ENCODE data around the gene IGFBPL1. TPM values are rescaled to one million over a fixed set of nuclear protein-coding genes. Genes with fewer than 3 reads are reported as not detected.

The IGFBPL1 gene
- total and polyA plus RNA-seq, 10 of the 15 experiments (the other 5 are each of a cell fraction or from before 2014, with no cell fraction given), result 0.25 TPM; not detected in 9

- no peak overlapping the region for H3K27ac ChIP-seq (ENCODE audit: control insufficient read depth, insufficient read depth)
- no peak overlapping the region for H2AFZ ChIP-seq (ENCODE audit: control insufficient read depth, low read depth, low read length)
- H3K36me3 ChIP-seq (ENCODE audit: control insufficient read depth in 2 of 2, insufficient read depth in 2 of 2, low read length in 1 of 2), result no peaks in the 10 kb centered on the region
- intact Hi-C loops (cut with micrococcal nuclease; ENCODE audit: unreplicated experiment), result no loop called here
- in situ Hi-C loops (cut with MboI), result loop anchor here (10.0 kb wide), 1 partner anchor 331 kb away; no protein-coding TSS in a partner anchor
- no TSS peak for BruUV-seq (replicated peaks)
- RAD21 ChIA-PET (ENCODE audit: unreplicated experiment), result interaction anchor here (1.7 kb wide), 1 partner anchor 59 kb away, joined by 8 read pairs; no protein-coding TSS in a partner anchor
- DNase-seq (ENCODE audit: low read depth, low spot score) (no peak), FAIRE-seq (no peak), ATAC-seq (peak; percentile 79)
- H4K20me1 ChIP-seq (ENCODE audit: control insufficient read depth, insufficient read depth), result no peaks in the 10 kb centered on the region
- CTCF ChIA-PET, result interaction anchor here (0.9 to 2.1 kb wide), 8 partner anchors 10 to 58 kb away, joined by 3 to 14 read pairs (median 6); no protein-coding TSS in a partner anchor
- H3K79me2 ChIP-seq (ENCODE audit: control insufficient read depth, insufficient read depth, low read length), result no peaks in the 10 kb centered on the region
- H3K4me2 ChIP-seq (ENCODE audit: control insufficient read depth, insufficient read depth), result no peak overlapping the region
- H3K4me1 ChIP-seq (ENCODE audit: control insufficient read depth, insufficient read depth, low read length), result no peaks in the 10 kb centered on the region
- WGBS (ENCODE audit: insufficient coverage, insufficient replicate concordance, low lambda C conversion rate, missing lambda C conversion rate), result 8% methylated on average over 3 of the region's 3 CpGs
- no peak overlapping the region for H3K4me3 ChIP-seq
- SMC1A ChIA-PET (ENCODE audit: uncharacterized antibody, unreplicated experiment), result interaction anchor here (1.3 to 1.6 kb wide), 2 partner anchors 10 to 174 kb away, joined by 4 read pairs; no protein-coding TSS in a partner anchor
- no peak overlapping the region for H3K9ac ChIP-seq (ENCODE audit: control insufficient read depth, insufficient read depth, low read length)
- no peaks in the 10 kb centered on the region for H3K9me3 ChIP-seq (replicated peaks; ENCODE audit: control insufficient read depth, insufficient read depth, low read length)
- no peaks in the 10 kb centered on the region; a peak in 4 of 4 replicates for H3K27me3 ChIP-seq (replicated peaks in 1 of 2; ENCODE audit: control insufficient read depth in 2 of 2, insufficient read depth in 2 of 2, low read length in 1 of 2)
- POLR2A ChIA-PET, result no interaction called here
- TF ChIP-seq PAX5 (IDR thresholded peaks at IDR 0.05; ENCODE audit: borderline replicate concordance, low read depth, low read length) (no peak), SMC3 (IDR thresholded peaks at IDR 0.05; ENCODE audit: borderline replicate concordance, low read length) (no peak), SKIL (IDR thresholded peaks at IDR 0.05; ENCODE audit: low read depth, poor library complexity, severe bottlenecking) (no peak), MLLT1 (IDR thresholded peaks at IDR 0.05) (no peak), PAX8 (IDR thresholded peaks at IDR 0.05) (no peak), RBBP5 (conservative IDR thresholded peaks at IDR 0.05) (no peak), TCF12 (IDR thresholded peaks at IDR 0.05; ENCODE audit: low read depth, low read length) (no peak), YBX1 (IDR thresholded peaks at IDR 0.05) (no peak), NFIC (IDR thresholded peaks at IDR 0.05; ENCODE audit: low read depth, low read length) (no peak), ZBTB33 (IDR thresholded peaks at IDR 0.05) (no peak), TCF7 (IDR thresholded peaks at IDR 0.05; ENCODE audit: borderline replicate concordance) (no peak), POLR2A (IDR thresholded peaks at IDR 0.05; ENCODE audit: low read depth, low read length) (no peak), BRCA1 (IDR thresholded peaks at IDR 0.05; ENCODE audit: low read depth, low read length) (no peak), CTCF (IDR thresholded peaks at IDR 0.05 in 2 of 3, conservative IDR thresholded peaks at IDR 0.05 in 1 of 3; ENCODE audit: control insufficient read depth in 2 of 3, extremely low read depth in 1 of 3, insufficient read depth in 1 of 3, low read depth in 3 of 3, low read length in 3 of 3) (no peak), RAD51 (IDR thresholded peaks at IDR 0.05) (no peak), TBL1XR1 (IDR thresholded peaks at IDR 0.05; ENCODE audit: low read depth, low read length) (no peak)
Observed at GRCh38 chr9:38373679-38374078, 50.6 kb downstream of the IGFBPL1 start.
